ENCODE measurements around the gene L3MBTL2.

DNA sequence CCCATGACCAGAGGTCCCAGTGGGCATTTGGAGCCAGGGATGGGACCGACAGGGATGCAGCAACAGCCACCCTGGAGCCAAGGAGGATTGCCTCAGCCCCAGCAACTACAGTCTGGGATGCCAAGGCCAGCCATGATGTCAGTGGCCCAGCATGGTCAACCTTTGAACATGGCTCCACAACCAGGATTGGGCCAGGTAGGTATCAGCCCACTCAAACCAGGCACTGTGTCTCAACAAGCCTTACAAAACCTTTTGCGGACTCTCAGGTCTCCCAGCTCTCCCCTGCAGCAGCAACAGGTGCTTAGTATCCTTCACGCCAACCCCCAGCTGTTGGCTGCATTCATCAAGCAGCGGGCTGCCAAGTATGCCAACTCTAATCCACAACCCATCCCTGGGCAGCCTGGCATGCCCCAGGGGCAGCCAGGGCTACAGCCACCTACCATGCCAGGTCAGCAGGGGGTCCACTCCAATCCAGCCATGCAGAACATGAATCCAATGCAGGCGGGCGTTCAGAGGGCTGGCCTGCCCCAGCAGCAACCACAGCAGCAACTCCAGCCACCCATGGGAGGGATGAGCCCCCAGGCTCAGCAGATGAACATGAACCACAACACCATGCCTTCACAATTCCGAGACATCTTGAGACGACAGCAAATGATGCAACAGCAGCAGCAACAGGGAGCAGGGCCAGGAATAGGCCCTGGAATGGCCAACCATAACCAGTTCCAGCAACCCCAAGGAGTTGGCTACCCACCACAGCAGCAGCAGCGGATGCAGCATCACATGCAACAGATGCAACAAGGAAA lies 27.3 kb upstream of the L3MBTL2 start:
- TF ChIP-seq CTCF (IDR thresholded peaks at IDR 0.05; ENCODE audit: poor library complexity) (no peak), EZH2phosphoT487 (IDR thresholded peaks at IDR 0.05; ENCODE audit: low read depth, severe bottlenecking, unreplicated experiment) (no peak)
